ENCODE data around the gene PCK2. TPM values are rescaled to one million over a fixed set of nuclear protein-coding genes. Genes with fewer than 3 reads are reported as not detected.

The PCK2 gene
- total RNA-seq, 1 donor from 2014 or later, result 64.2 TPM

DNA sequence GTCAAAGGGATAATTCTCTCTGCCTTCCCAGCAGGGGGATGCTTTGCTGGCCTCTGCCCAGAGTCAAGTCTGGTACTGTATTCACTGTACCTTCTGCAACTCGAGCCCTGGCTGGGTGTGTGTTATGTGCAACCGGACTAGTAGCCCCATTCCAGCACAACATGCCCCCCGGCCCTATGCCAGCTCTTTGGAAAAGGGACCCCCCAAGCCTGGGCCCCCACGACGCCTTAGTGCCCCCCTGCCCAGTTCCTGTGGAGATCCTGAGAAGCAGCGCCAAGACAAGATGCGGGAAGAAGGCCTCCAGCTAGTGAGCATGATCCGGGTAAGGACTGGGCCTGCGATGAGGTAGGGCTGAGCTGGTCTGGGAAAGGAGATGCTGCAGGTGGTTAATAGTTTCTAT lies 56.5 kb downstream of the PCK2 start:
- peaks cover 34% of the 10 kb centered on the region for H3K4me1 Mint-ChIP-seq
- H3K27me3 Mint-ChIP-seq, result no peaks in the 10 kb centered on the region
- intact Hi-C loops (cut with micrococcal nuclease), result no loop called here
- no peak overlapping the region for H3K4me3 Mint-ChIP-seq
- DNase-seq, result no peak
- H3K9me3 Mint-ChIP-seq, result no peaks in the 10 kb centered on the region
- H3K36me3 Mint-ChIP-seq (ENCODE audit: low read depth), result peaks cover 57% of the 10 kb centered on the region
- H3K27ac Mint-ChIP-seq, result peak overlapping the region; percentile 31

DNA sequence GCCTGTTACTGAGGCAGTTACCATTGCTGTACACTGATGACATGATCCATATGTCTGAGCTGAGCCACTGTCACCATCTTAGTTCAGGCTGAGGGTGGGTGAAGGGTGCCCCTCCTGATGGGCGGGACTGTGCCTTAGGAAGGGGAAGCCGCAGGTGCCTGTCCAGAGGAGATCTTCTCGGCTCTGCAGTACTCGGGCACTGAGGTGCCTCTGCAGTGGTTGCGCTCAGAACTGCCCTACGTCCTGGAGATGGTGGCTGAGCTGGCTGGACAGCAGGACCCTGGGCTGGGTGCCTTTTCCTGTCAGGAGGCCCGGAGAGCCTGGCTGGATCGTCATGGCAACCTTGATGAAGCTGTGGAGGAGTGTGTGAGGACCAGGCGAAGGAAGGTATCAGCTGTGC lies 56.9 kb downstream of the PCK2 start:
- no peak overlapping the region for H3K27ac Mint-ChIP-seq
- intact Hi-C loops (cut with micrococcal nuclease), result no loop called here
- peaks cover 33% of the 10 kb centered on the region for H3K4me1 Mint-ChIP-seq
- no peaks in the 10 kb centered on the region for H3K27me3 Mint-ChIP-seq
- peaks cover 57% of the 10 kb centered on the region for H3K36me3 Mint-ChIP-seq (ENCODE audit: low read depth)
- no peak overlapping the region for H3K4me3 Mint-ChIP-seq
- DNase-seq, result no peak
- H3K9me3 Mint-ChIP-seq, result no peaks in the 10 kb centered on the region

DNA sequence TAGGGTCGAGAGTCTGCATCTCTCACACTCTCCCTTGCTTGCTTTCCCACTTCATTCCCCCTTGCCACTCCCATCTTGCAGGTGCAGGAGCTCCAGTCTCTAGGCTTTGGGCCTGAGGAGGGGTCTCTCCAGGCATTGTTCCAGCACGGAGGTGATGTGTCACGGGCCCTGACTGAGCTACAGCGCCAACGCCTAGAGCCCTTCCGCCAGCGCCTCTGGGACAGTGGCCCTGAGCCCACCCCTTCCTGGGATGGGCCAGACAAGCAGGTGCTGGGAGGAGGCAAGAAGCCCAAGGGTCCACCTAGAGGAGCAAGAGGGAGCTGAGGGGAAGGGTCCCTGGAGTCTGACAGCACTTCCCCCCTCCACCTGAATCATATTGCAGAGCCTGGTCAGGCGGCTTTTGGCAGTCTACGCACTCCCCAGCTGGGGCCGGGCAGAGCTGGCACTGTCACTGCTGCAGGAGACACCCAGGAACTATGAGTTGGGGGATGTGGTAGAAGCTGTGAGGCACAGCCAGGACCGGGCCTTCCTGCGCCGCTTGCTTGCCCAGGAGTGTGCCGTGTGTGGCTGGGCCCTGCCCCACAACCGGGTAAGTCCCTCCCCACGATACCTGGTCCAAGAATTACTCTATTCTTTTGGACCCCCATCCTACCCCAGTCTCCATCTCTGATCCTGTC lies 57.4 kb downstream of the PCK2 start:
- Mint-ChIP-seq H3K4me1 (peaks cover 33% of the 10 kb centered on the region), H3K9me3 (no peaks in the 10 kb centered on the region), H3K27me3 (no peaks in the 10 kb centered on the region), H3K36me3 (ENCODE audit: low read depth) (peaks cover 56% of the 10 kb centered on the region), H3K4me3 (no peak overlapping the region), H3K27ac (no peak overlapping the region)
- no peak for DNase-seq
- intact Hi-C loops (cut with micrococcal nuclease), result no loop called here

Other genes starting within 250 kb of the PCK2 start
- 17.6 and 18.2 TPM in 2 replicates for gene DHRS4, start 140.5 kb upstream of the PCK2 start, total RNA-seq
- gene DHRS4L2, start 105.4 kb upstream of the PCK2 start, total RNA-seq, result 22.1 and 22.5 TPM in 2 replicates
- gene CARMIL3, start 42.3 kb upstream of the PCK2 start, total RNA-seq, result 1.3 and 1.5 TPM in 2 replicates
- gene CPNE6, start 22.7 kb upstream of the PCK2 start, total RNA-seq, result not detected in 2 replicates
- 55.8 and 57.3 TPM in 2 replicates for gene DCAF11, start 20.5 kb downstream of the PCK2 start, total RNA-seq
- gene NRL, start 20.6 kb downstream of the PCK2 start, total RNA-seq, result 0.96 and 1.2 TPM in 2 replicates
- gene FITM1, start 36.3 kb downstream of the PCK2 start, total RNA-seq, result 0.26 and 0.54 TPM in 2 replicates
- 300 and 306 TPM in 2 replicates for gene PSME1, start 41.9 kb downstream of the PCK2 start, total RNA-seq
- gene EMC9, start 47.3 kb downstream of the PCK2 start, total RNA-seq, result 26.6 and 30.3 TPM in 2 replicates
- gene PSME2, start 52.3 kb downstream of the PCK2 start, total RNA-seq, result 565 and 584 TPM in 2 replicates
- 95.1 and 95.6 TPM in 2 replicates for gene RNF31, start 53.2 kb downstream of the PCK2 start, total RNA-seq
- 138 and 159 TPM in 2 replicates for gene IRF9, start 67.0 kb downstream of the PCK2 start, total RNA-seq
- 33.8 and 34.3 TPM in 2 replicates for gene REC8, start 77.8 kb downstream of the PCK2 start, total RNA-seq
- 107 and 112 TPM in 2 replicates for gene IPO4, start 94.5 kb downstream of the PCK2 start, total RNA-seq
- gene TM9SF1, start 101.1 kb downstream of the PCK2 start, total RNA-seq, result 35.1 and 36.4 TPM in 2 replicates
- 0.26 and 0.36 TPM in 2 replicates for gene TSSK4, start 111.4 kb downstream of the PCK2 start, total RNA-seq
- gene CHMP4A, start 119.2 kb downstream of the PCK2 start, total RNA-seq, result 88.0 and 89.9 TPM in 2 replicates
- gene MDP1, start 121.8 kb downstream of the PCK2 start, total RNA-seq, result 11.6 and 13.5 TPM in 2 replicates
- 188 and 190 TPM in 2 replicates for gene NEDD8, start 138.1 kb downstream of the PCK2 start, total RNA-seq
- gene GMPR2, start 138.6 kb downstream of the PCK2 start, total RNA-seq, result 32.4 and 42.8 TPM in 2 replicates
- 87.1 and 93.6 TPM in 2 replicates for gene TINF2, start 148.3 kb downstream of the PCK2 start, total RNA-seq
- gene TGM1, start 168.9 kb downstream of the PCK2 start, total RNA-seq, result 5.1 and 6.2 TPM in 2 replicates
- 49.6 and 51.1 TPM in 2 replicates for gene RABGGTA, start 177.3 kb downstream of the PCK2 start, total RNA-seq
- 10.1 and 10.3 TPM in 2 replicates for gene DHRS1, start 205.5 kb downstream of the PCK2 start, total RNA-seq
- 48.3 and 52.2 TPM in 2 replicates for gene NOP9, start 205.5 kb downstream of the PCK2 start, total RNA-seq
- gene CIDEB, start 213.7 kb downstream of the PCK2 start, total RNA-seq, result 21.8 and 22.2 TPM in 2 replicates
- 9.6 and 11.0 TPM in 2 replicates for gene LTB4R2, start 215.8 kb downstream of the PCK2 start, total RNA-seq
- gene LTB4R, start 217.2 kb downstream of the PCK2 start, total RNA-seq, result 12.2 and 14.2 TPM in 2 replicates
- gene ADCY4, start 240.8 kb downstream of the PCK2 start, total RNA-seq, result 1.6 and 2.8 TPM in 2 replicates
- 12.0 and 13.9 TPM in 2 replicates for gene RIPK3, start 245.7 kb downstream of the PCK2 start, total RNA-seq

Data from activated CD4-positive, alpha-beta T cell treated with anti-CD3 and anti-CD28 coated beads, Interleukin-2, amount 10 ng/mL, durations not matched to agents 24 days and 14 days (primary cell).